ENCODE results near the gene MACROD2.

DNA sequence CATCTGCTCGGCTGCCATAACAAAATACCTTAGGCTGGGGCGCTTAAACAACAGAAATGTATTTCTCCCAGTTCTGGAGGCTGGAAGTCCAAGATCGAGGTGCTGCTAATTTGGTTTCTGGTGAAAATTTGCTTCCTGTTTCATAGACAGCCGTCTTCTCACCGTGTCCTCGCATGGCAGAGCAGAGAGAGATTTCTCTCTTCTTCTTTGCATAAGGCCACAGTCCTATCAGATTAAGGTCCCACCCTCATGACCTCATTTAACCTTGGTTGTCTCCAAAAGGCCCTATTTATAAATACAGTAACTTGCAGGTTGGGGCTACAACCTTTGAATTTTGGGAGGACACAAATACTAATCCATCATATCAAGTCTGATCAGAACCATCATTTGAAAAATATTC, 2033.6 kb downstream of the MACROD2 start:
- no peak for TF ChIP-seq ZNF571 (tag by site-specific recombination; IDR thresholded peaks at IDR 0.05)
- no peak for TF ChIP-seq ZBTB17 (tag by site-specific recombination; IDR thresholded peaks at IDR 0.05)
- no peak for TF ChIP-seq CTCF (tag by site-specific recombination; IDR thresholded peaks at IDR 0.05)
- TF ChIP-seq ZBTB11 (tag by site-specific recombination; conservative IDR thresholded peaks at IDR 0.05; ENCODE audit: low read depth), result no peak
- no peak for TF ChIP-seq ZNF560 (tag by site-specific recombination; IDR thresholded peaks at IDR 0.05; ENCODE audit: borderline replicate concordance)
- TF ChIP-seq ZNF596 (tag by site-specific recombination; IDR thresholded peaks at IDR 0.05), result no peak
